Lung (tissue), 12 donors: Measurements from ENCODE around the gene LAMC3. TPM values are rescaled to one million over a fixed set of nuclear protein-coding genes. Genes with fewer than 3 reads are reported as not detected.
"Not testable (repeated sequence)": the region's sequence is repeated elsewhere in the genome, so short reads cannot be mapped to it uniquely, and the experiment has no call there.

Experiments used
- ATAC-seq: fragments of 200-7000 bp; cut with Tn5 transposase; one replicate; pipeline ENCODE4 v1.9.1; 2020; ENCODE audit warnings: moderate number of reproducible peaks; ENCODE audit not compliant: insufficient read depth, low FRiP score
- DNase-seq, 3 donors: peaks; one replicate each; pipeline ENCODE4 v3.0.0-alpha.2; 2013 to 2017
- H3K27ac ChIP-seq, 2 donors: one replicate each; pipeline ENCODE4 v1.5.1; 2013; ENCODE audit warnings: mild to moderate bottlenecking in 2 of 2, moderate library complexity in 2 of 2, control low read depth in 1 of 2, inconsistent platforms in 1 of 2, low read depth in 1 of 2, low read length in 1 of 2
- H3K27me3 ChIP-seq, 3 donors: one replicate each; pipeline ENCODE4 v1.5.1; 2013; ENCODE audit warnings: low read length in 2 of 3; ENCODE audit not compliant: control insufficient read depth in 3 of 3, insufficient read depth in 3 of 3
- H3K36me3 ChIP-seq, 4 donors: one replicate each; pipeline ENCODE4 v1.5.1; 2013; ENCODE audit warnings: low read length in 4 of 4, mild to moderate bottlenecking in 1 of 4, moderate library complexity in 1 of 4; ENCODE audit not compliant: control insufficient read depth in 4 of 4, insufficient read depth in 4 of 4
- H3K4me1 ChIP-seq, 5 donors: one replicate each; pipeline ENCODE4 v1.5.1; 2013; ENCODE audit warnings: low read length in 5 of 5, mild to moderate bottlenecking in 2 of 5, moderate library complexity in 1 of 5; ENCODE audit not compliant: control insufficient read depth in 5 of 5, insufficient read depth in 5 of 5
- H3K4me3 ChIP-seq: one replicate; pipeline ENCODE4 v1.5.1; 2013; ENCODE audit warnings: mild to moderate bottlenecking, control low read depth, moderate library complexity
- H3K9ac ChIP-seq, 2 donors: one replicate each; pipeline ENCODE4 v1.5.1; 2013; ENCODE audit warnings: low read length in 2 of 2, control low read depth in 1 of 2; ENCODE audit not compliant: insufficient read depth in 1 of 2
- H3K9me3 ChIP-seq, 4 donors: one replicate each; pipeline ENCODE4 v1.5.1; 2013; ENCODE audit warnings: low read length in 3 of 4, mild to moderate bottlenecking in 1 of 4, moderate library complexity in 1 of 4; ENCODE audit not compliant: control insufficient read depth in 4 of 4, insufficient read depth in 3 of 4
- CTCF ChIP-seq: IDR thresholded peaks from 2 replicates; pipeline ENCODE4 v1.5.1; 2012; ENCODE audit warnings: mild to moderate bottlenecking; ENCODE audit errors: control extremely low read depth, extremely low read depth
- WGBS, 2 donors: extraction: QIAGEN DNeasy Blood & Tissue Kit; methylation state at CpG; one replicate each; pipeline ENCODE4 v1.1.7; 2013; 5-methylcytosine and 5-hydroxymethylcytosine counted together
- polyA plus RNA-seq, 2 donors: library from polyadenylated mRNA; stranded (reverse); fragments of 200-250 nt; gene quantifications; one replicate each; pipeline ENCODE4 v1.2.1, GENCODE V29; 2013
- total RNA-seq, 2 donors: library from RNA; depleted of rRNA in 1 of 2; stranded (reverse); fragments of >200 nt in 1 of 2; gene quantifications; one replicate each; pipeline ENCODE4 v1.2.1, GENCODE V29; 2014 to 2021
- donor health status: control.
- donor health status: control.
- donor health status: Bipolar disorder and iron deficiency.
- donor health status: healthy.
- donor health status: DM: yes; HTN: yes; CAD: no.

Gene LAMC3
- total and polyA plus RNA-seq, 4 donors, result 10.5 to 24.3 (median 14.1) TPM

GRCh38 chr9:131114084-131114535, 105.1 kb downstream of the LAMC3 start:
- ATAC-seq (no peak), DNase-seq (no peak)
- no peak overlapping the region for H3K4me3 ChIP-seq
- TF ChIP-seq CTCF, result no peak
- WGBS, 2 donors, result 91% methylated on average over 8 of the region's 8 CpGs
- H3K9ac ChIP-seq, result no peak overlapping the region
- H3K9me3 ChIP-seq, result no peaks in the 10 kb centered on the region
- H3K36me3 ChIP-seq, result no peaks in the 10 kb centered on the region
- H3K4me1 ChIP-seq, result peaks cover 0 to 3% (median 0%) of the 10 kb centered on the region in 5 donors
- H3K27me3 ChIP-seq, result no peaks in the 10 kb centered on the region
- no peak overlapping the region for H3K27ac ChIP-seq

DNA sequence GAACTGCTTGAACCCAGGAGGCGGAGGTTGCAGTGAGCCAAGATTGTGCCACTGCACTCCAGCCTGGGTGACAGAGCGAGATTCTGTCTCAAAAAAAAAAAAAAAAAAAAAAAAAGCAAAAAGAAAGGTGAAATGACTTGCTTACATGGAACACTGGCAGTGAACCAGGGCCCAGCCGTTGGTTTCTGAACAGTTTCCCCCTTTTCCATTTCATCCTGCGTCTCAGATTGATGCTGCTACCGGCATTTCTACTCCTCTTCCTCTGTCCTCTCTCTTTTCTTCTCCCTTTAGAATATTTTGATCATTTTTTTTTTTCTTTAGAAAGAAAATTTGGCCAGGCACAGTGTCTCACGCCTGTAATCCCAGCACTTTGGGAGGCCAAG, 106.4 kb downstream of the LAMC3 start:
- not testable (repeated sequence) for DNase-seq, ATAC-seq
- 87 to 91% methylated on average over 4 to 6 of the region's 6 CpGs for WGBS, 2 donors

GRCh38 chr9:131116281-131117120, 107.5 kb downstream of the LAMC3 start:
- no peaks in the 10 kb centered on the region for H3K27me3 ChIP-seq
- peak overlapping the region; percentile 40 to 48 for H3K27ac ChIP-seq
- WGBS, 2 donors, result 66 to 67% methylated on average over 22 of the region's 22 CpGs
- H3K9ac ChIP-seq, result no peak overlapping the region
- TF ChIP-seq CTCF, result no peak
- no peaks in the 10 kb centered on the region for H3K36me3 ChIP-seq
- H3K4me1 ChIP-seq, result peaks cover 0 to 3% (median 0%) of the 10 kb centered on the region in 5 donors
- no peaks in the 10 kb centered on the region for H3K9me3 ChIP-seq
- H3K4me3 ChIP-seq, result no peak overlapping the region
- no peak for DNase-seq
- ATAC-seq, result peak; percentile 2

More for the DNA sequence above, 106.4 kb downstream of the LAMC3 start:
- H3K36me3 ChIP-seq, H3K27ac ChIP-seq, H3K27me3 ChIP-seq, H3K9me3 ChIP-seq, H3K9ac ChIP-seq, H3K4me3 ChIP-seq, H3K4me1 ChIP-seq: not testable (repeated sequence)

GRCh38 chr9:131117121-131117761, 108.3 kb downstream of the LAMC3 start:
- TF ChIP-seq CTCF, result no peak
- no peak overlapping the region for H3K4me3 ChIP-seq
- no peaks in the 10 kb centered on the region for H3K27me3 ChIP-seq
- peaks cover 0 to 3% (median 0%) of the 10 kb centered on the region in 5 donors for H3K4me1 ChIP-seq
- no peak overlapping the region for H3K9ac ChIP-seq
- H3K27ac ChIP-seq, result peak overlapping the region; percentile 10 to 56
- WGBS, 2 donors, result 30 to 42% methylated on average over 13 of the region's 13 CpGs
- H3K36me3 ChIP-seq, result no peaks in the 10 kb centered on the region
- no peaks in the 10 kb centered on the region for H3K9me3 ChIP-seq
- peak; percentile 16 for ATAC-seq
- DNase-seq, result no peak
